SK-N-SH (cell line): Measurements from ENCODE around the gene SINHCAF. TPM values are rescaled to one million over a fixed set of nuclear protein-coding genes. Genes with fewer than 3 reads are reported as not detected.

ENCODE experiments used
- CTCF ChIA-PET: fragments of 300-600, 350-600 bp; formaldehyde crosslinking; extraction: SDS; loops from one replicate; lab custom pipeline; 2021; lab: Yijun Ruan, JAX
- POLR2A ChIA-PET: fragments of 350-600 bp; sonication (Branson Sonifier 250); formaldehyde crosslinking; extraction: SDS; loops from one replicate; lab custom pipeline; 2020; ENCODE audit warnings: antibody characterized with exemption, inconsistent platforms; lab: Yijun Ruan, JAX
- DNase-seq: peaks from one replicate; pipeline ENCODE4 v3.0.0; 2012
- H2AFZ ChIP-seq: fragments of 200-600 bp; sonication (generic); 2 replicates; pipeline ENCODE4 v1.8.1; 2016; ENCODE audit warnings: antibody characterized with exemption, mild to moderate bottlenecking, low read depth
- H3F3A ChIP-seq: fragments of 200-600 bp; sonication (generic); replicated peaks from 2 replicates; pipeline ENCODE3; 2016; ENCODE audit warnings: antibody characterized with exemption, mild to moderate bottlenecking; ENCODE audit not compliant: insufficient read depth
- H3K27ac ChIP-seq, 2 experiments: fragments of 200-500 bp in 1 of 2; fragments of 200-600 bp in 1 of 2; sonication (Bioruptor generic) in 1 of 2; sonication (generic), shearing (Covaris generic) in 1 of 2; 2 replicates each; pipeline versions ENCODE4 v1.5.1 to v1.6.1; 2014 to 2016; ENCODE audit warnings: low read depth in 2 of 2, inconsistent platforms in 1 of 2, low read length in 1 of 2, mild to moderate bottlenecking in 1 of 2, mixed read lengths in 1 of 2
- H3K27me3 ChIP-seq: fragments of 200-600 bp; sonication (generic), shearing (Covaris generic); 2 replicates; pipeline ENCODE4 v1.6.1; 2016; ENCODE audit warnings: mixed run types; ENCODE audit not compliant: insufficient read depth
- H3K36me3 ChIP-seq, 2 experiments: fragments of 200-500 bp in 1 of 2; fragments of 200-600 bp in 1 of 2; sonication (Bioruptor generic) in 1 of 2; sonication (generic) in 1 of 2; replicated peaks in 1 of 2; 2 replicates each; pipeline versions ENCODE3 to v1.5.1; 2014 to 2016; ENCODE audit warnings: low read length in 1 of 2, mild to moderate bottlenecking in 1 of 2; ENCODE audit not compliant: insufficient read depth in 2 of 2, control insufficient read depth in 1 of 2
- H3K4me1 ChIP-seq, 2 experiments: fragments of 200-500 bp in 1 of 2; fragments of 200-600 bp in 1 of 2; sonication (Bioruptor generic) in 1 of 2; sonication (generic), shearing (Covaris generic) in 1 of 2; 2 replicates each; pipeline versions ENCODE4 v1.5.1 to v1.6.1; 2014 to 2016; ENCODE audit warnings: low read depth in 1 of 2, low read length in 1 of 2, mixed run types in 1 of 2; ENCODE audit not compliant: insufficient read depth in 2 of 2, control insufficient read depth in 1 of 2
- H3K4me2 ChIP-seq: fragments of 200-600 bp; sonication (generic), shearing (Covaris generic); 2 replicates; pipeline ENCODE4 v1.6.1; 2017; ENCODE audit warnings: mixed run types
- H3K4me3 ChIP-seq, 2 experiments: fragments of 200-500 bp in 1 of 2; fragments of 200-600 bp in 1 of 2; sonication (Bioruptor generic) in 1 of 2; sonication (generic), shearing (Covaris generic) in 1 of 2; 2 replicates each; pipeline versions ENCODE4 v1.5.1 to v1.8.1; 2014 to 2016; ENCODE audit warnings: low read depth in 2 of 2, inconsistent platforms in 1 of 2, low read length in 1 of 2, mild to moderate bottlenecking in 1 of 2, mixed read lengths in 1 of 2, moderate library complexity in 1 of 2
- H3K79me2 ChIP-seq: fragments of 200-600 bp; sonication (generic); 2 replicates; pipeline ENCODE4 v1.8.1; 2017; ENCODE audit warnings: mild to moderate bottlenecking; ENCODE audit not compliant: insufficient read depth
- H3K9ac ChIP-seq: fragments of 200-600 bp; sonication (generic); 2 replicates; pipeline ENCODE4 v1.6.1; 2017; ENCODE audit warnings: mixed run types
- H3K9me2 ChIP-seq: fragments of 200-600 bp; sonication (generic); 2 replicates; pipeline ENCODE4 v1.6.1; 2017; ENCODE audit warnings: mixed run types
- H3K9me3 ChIP-seq: fragments of 200-600 bp; sonication (generic); 2 replicates; pipeline ENCODE4 v1.6.1; 2017; ENCODE audit warnings: mixed run types, mild to moderate bottlenecking, moderate library complexity
- H4K20me1 ChIP-seq: fragments of 200-600 bp; sonication (generic); 2 replicates; pipeline ENCODE4 v1.6.1; 2017; ENCODE audit warnings: mild to moderate bottlenecking, mixed run types; ENCODE audit not compliant: insufficient read depth
- CTCF ChIP-seq: fragments of 200-600 bp; sonication (generic); IDR thresholded peaks from 2 replicates; pipeline ENCODE4 v1.6.1; 2017; ENCODE audit warnings: antibody characterized with exemption, mild to moderate bottlenecking, moderate library complexity
- ELF1 ChIP-seq: IDR thresholded peaks from 2 replicates; pipeline ENCODE4 v1.4.0; 2012
- EP300 ChIP-seq, 2 experiments: IDR thresholded peaks; 2 replicates each; pipeline versions ENCODE4 v1.4.0 to v1.6.1; 2012; ENCODE audit warnings: borderline replicate concordance in 1 of 2, low read depth in 1 of 2, low read length in 1 of 2
- FOXM1 ChIP-seq: IDR thresholded peaks from 2 replicates; pipeline ENCODE4 v1.4.0; 2012; ENCODE audit warnings: low read depth, mild to moderate bottlenecking
- GABPA ChIP-seq: IDR thresholded peaks from 2 replicates; pipeline ENCODE4 v1.4.0; 2012; ENCODE audit warnings: low read depth, mild to moderate bottlenecking
- GATA2 ChIP-seq: sonication (generic); formaldehyde crosslinking; IDR thresholded peaks from 2 replicates; pipeline ENCODE4 v1.5.0; 2020; ENCODE audit warnings: mild to moderate bottlenecking, missing genetic modification reagents
- IRF3 ChIP-seq: fragments of 150-350 bp; IDR thresholded peaks from 2 replicates; pipeline ENCODE4 v1.6.1; 2016; ENCODE audit warnings: mild to moderate bottlenecking, low read depth, low read length
- POLR2AphosphoS5 ChIP-seq: IDR thresholded peaks from 2 replicates; pipeline ENCODE4 v1.6.1; 2012; ENCODE audit warnings: low read depth, low read length
- RAD21 ChIP-seq: IDR thresholded peaks from 2 replicates; pipeline ENCODE4 v1.6.1; 2012; ENCODE audit warnings: mild to moderate bottlenecking, low read length
- RCOR1 ChIP-seq: fragments of 150-350 bp; IDR thresholded peaks from 2 replicates; pipeline ENCODE4 v1.6.1; 2017; ENCODE audit warnings: antibody characterized with exemption, low read length
- RFX5 ChIP-seq: IDR thresholded peaks from 2 replicates; pipeline ENCODE4 v1.6.1; 2012; ENCODE audit warnings: mild to moderate bottlenecking, improper control_type of control experiment, low read length
- SIN3A ChIP-seq: IDR thresholded peaks from 2 replicates; pipeline ENCODE4 v1.6.1; 2012; ENCODE audit warnings: low read depth, mild to moderate bottlenecking, low read length, moderate library complexity, borderline replicate concordance
- USF2 ChIP-seq: fragments of 150-350 bp; IDR thresholded peaks from 2 replicates; pipeline ENCODE4 v1.6.1; 2017; ENCODE audit warnings: antibody characterized with exemption, low read length, low read depth, borderline replicate concordance
- ZBTB33 ChIP-seq: IDR thresholded peaks from 2 replicates; pipeline ENCODE4 v1.4.0; 2012; ENCODE audit warnings: low read depth, borderline replicate concordance
- WGBS: methylation state at CpG from one replicate; pipeline ENCODE4 v1.1.6; 2017; ENCODE audit warnings: low lambda C conversion rate; 5-methylcytosine and 5-hydroxymethylcytosine counted together
- polyA plus RNA-seq, 3 experiments: library from polyadenylated mRNA; depleted of rRNA; stranded (reverse); fragments of >200 nt; gene quantifications; 2 replicates each; pipeline ENCODE4 v1.2.3, GENCODE V29; 2012

Gene SINHCAF
- polyA plus RNA-seq, 1 of the 3 experiments (the other 2 are of a cell fraction) = 22.2 TPM

GRCh38 chr12:31311634-31312258 lies 14.2 kb downstream of the SINHCAF start:
- ChIA-PET CTCF (interaction anchor here (1.0 kb wide), 1 partner anchor 40 kb away, joined by 4 read pairs; no protein-coding TSS in a partner anchor), POLR2A (no interaction called here)
- peaks cover 20% of the 10 kb centered on the region for H4K20me1 ChIP-seq
- no peaks in the 10 kb centered on the region for H3K36me3 ChIP-seq
- H3K9me2 ChIP-seq = no peaks in the 10 kb centered on the region
- no peak overlapping the region for H3K4me2 ChIP-seq
- no peak overlapping the region for H2AFZ ChIP-seq
- H3K4me3 ChIP-seq = no peak overlapping the region
- no peak overlapping the region for H3K9ac ChIP-seq
- WGBS = 86% methylated on average over 2 of the region's 2 CpGs
- H3K79me2 ChIP-seq = peaks cover 100% of the 10 kb centered on the region
- no peak for TF ChIP-seq ELF1
- TF ChIP-seq GABPA = no peak
- no peak for TF ChIP-seq RAD21
- TF ChIP-seq RFX5 = no peak
- no peak for TF ChIP-seq SIN3A
- no peak for TF ChIP-seq CTCF
- TF ChIP-seq POLR2AphosphoS5 = no peak
- no peak for TF ChIP-seq ZBTB33
- no peak for TF ChIP-seq FOXM1
- no peak for TF ChIP-seq IRF3
- TF ChIP-seq EP300 (IDR thresholded peaks at IDR 0.05; ENCODE audit: borderline replicate concordance in 1 of 2, low read depth in 1 of 2, low read length in 1 of 2) = no peak
- no peak for TF ChIP-seq GATA2 (CRISPR knock-in tag)
- TF ChIP-seq USF2 = no peak
- TF ChIP-seq RCOR1 = no peak
- no peaks in the 10 kb centered on the region for H3F3A ChIP-seq
- peaks cover 0 to 5% of the 10 kb centered on the region in 2 experiments; a peak in 2 of 4 replicates for H3K4me1 ChIP-seq
- H3K27me3 ChIP-seq = no peaks in the 10 kb centered on the region
- DNase-seq = no peak
- no peaks in the 10 kb centered on the region for H3K9me3 ChIP-seq
- H3K27ac ChIP-seq = no peak overlapping the region
